IMR-90 (cell line): Measurements from ENCODE around the gene SERPINA6. TPM values are rescaled to one million over a fixed set of nuclear protein-coding genes. Genes with fewer than 3 reads are reported as not detected.

ENCODE experiments used
- ATAC-seq: fragments of 200-7000 bp; cut with Tn5 transposase; 2 replicates; pipeline ENCODE4 v1.9.1; 2020; ENCODE audit warnings: low read depth, mild to moderate bottlenecking, moderate library complexity
- BruUV-seq: library from RNA; stranded (reverse); fragments of 400-500 nt; replicated peaks from 2 replicates; lab custom pipeline; 2021; lab: Mats Ljungman, UMichigan
- CTCF ChIA-PET: fragments of 300-600 bp; formaldehyde crosslinking; extraction: SDS; loops from one replicate; lab custom pipeline; 2021; ENCODE audit warnings: antibody characterized with exemption; lab: Yijun Ruan, JAX
- POLR2A ChIA-PET: fragments of 300-600 bp; sonication (Branson Sonifier 250); formaldehyde crosslinking; loops from one replicate; lab custom pipeline; 2022; ENCODE audit warnings: antibody characterized with exemption; ENCODE audit not compliant: unreplicated experiment; lab: Charles Lee
- DNase-seq: peaks from one replicate; pipeline ENCODE4 v3.0.0; 2013
- H2AFZ ChIP-seq: replicated peaks from 2 replicates; pipeline ENCODE3; 2013; ENCODE audit warnings: low read length, mild to moderate bottlenecking; ENCODE audit not compliant: poor library complexity
- H2AK5ac ChIP-seq: 2 replicates; pipeline ENCODE4 v1.6.1; 2013; ENCODE audit warnings: low read depth, low read length, inconsistent platforms
- H2AK9ac ChIP-seq: replicated peaks from 2 replicates; pipeline ENCODE3; 2013; ENCODE audit warnings: mild to moderate bottlenecking, low read depth, low read length, moderate library complexity; ENCODE audit not compliant: poor library complexity
- H2BK120ac ChIP-seq: 2 replicates; pipeline ENCODE4 v1.6.1; 2013; ENCODE audit warnings: low read depth, low read length, inconsistent platforms
- H2BK15ac ChIP-seq: 3 replicates; pipeline ENCODE4 v1.6.1; 2013; ENCODE audit warnings: low read depth, low read length, inconsistent platforms
- H2BK20ac ChIP-seq: 2 replicates; pipeline ENCODE4 v1.6.1; 2013; ENCODE audit warnings: low read depth, mild to moderate bottlenecking, inconsistent platforms, low read length, moderate library complexity
- H2BK5ac ChIP-seq: 2 replicates; pipeline ENCODE4 v1.6.1; 2013; ENCODE audit warnings: mild to moderate bottlenecking, low read depth, low read length, inconsistent platforms; ENCODE audit not compliant: poor library complexity, severe bottlenecking
- H3K14ac ChIP-seq: replicated peaks from 2 replicates; pipeline ENCODE4 v1.6.1; 2013; ENCODE audit warnings: low read depth, low read length, inconsistent platforms
- H3K18ac ChIP-seq: 2 replicates; pipeline ENCODE4 v1.6.1; 2013; ENCODE audit warnings: low read depth, low read length, control low read depth
- H3K23ac ChIP-seq: 2 replicates; pipeline ENCODE4 v1.6.1; 2013; ENCODE audit warnings: low read depth, low read length, inconsistent platforms
- H3K27ac ChIP-seq: 2 replicates; pipeline ENCODE4 v1.5.1; 2013; ENCODE audit warnings: mild to moderate bottlenecking, control low read depth, low read length; ENCODE audit not compliant: insufficient read depth
- H3K27me3 ChIP-seq: 2 replicates; pipeline ENCODE4 v1.6.1; 2013; ENCODE audit warnings: low read length; ENCODE audit not compliant: control insufficient read depth, insufficient read depth
- H3K36me3 ChIP-seq: 2 replicates; pipeline ENCODE4 v1.6.1; 2013; ENCODE audit warnings: low read length, mixed read lengths; ENCODE audit not compliant: control insufficient read depth, insufficient read depth
- H3K4ac ChIP-seq: 2 replicates; pipeline ENCODE4 v1.6.1; 2013; ENCODE audit warnings: low read depth, low read length, inconsistent platforms
- H3K4me1 ChIP-seq: 2 replicates; pipeline ENCODE4 v1.6.1; 2013; ENCODE audit warnings: low read length, mixed read lengths; ENCODE audit not compliant: control insufficient read depth, insufficient read depth
- H3K4me2 ChIP-seq: 2 replicates; pipeline ENCODE4 v1.6.1; 2013; ENCODE audit warnings: low read depth, mild to moderate bottlenecking, control low read depth, low read length, moderate library complexity
- H3K4me3 ChIP-seq: 2 replicates; pipeline ENCODE4 v1.5.1; 2013; ENCODE audit warnings: low read depth, mild to moderate bottlenecking, control low read depth, low read length, moderate library complexity; ENCODE audit not compliant: insufficient read depth
- H3K56ac ChIP-seq: 2 replicates; pipeline ENCODE4 v1.6.1; 2013; ENCODE audit warnings: low read length, inconsistent platforms; ENCODE audit not compliant: insufficient read depth; ENCODE audit errors: extremely low read depth
- H3K79me1 ChIP-seq, 2 experiments: 2 replicates each; pipeline ENCODE4 v1.6.1; 2013; ENCODE audit warnings: low read length in 2 of 2, inconsistent platforms in 1 of 2, low read depth in 1 of 2
- H3K9ac ChIP-seq: 2 replicates; pipeline ENCODE4 v1.6.1; 2013; ENCODE audit warnings: low read depth, low read length, control low read depth
- H3K9me1 ChIP-seq: 2 replicates; pipeline ENCODE4 v1.6.1; 2013; ENCODE audit warnings: low read length, inconsistent platforms; ENCODE audit not compliant: insufficient read depth
- H3K9me3 ChIP-seq: 2 replicates; pipeline ENCODE4 v1.6.1; 2013; ENCODE audit warnings: low read length; ENCODE audit not compliant: control insufficient read depth, insufficient read depth
- H4K20me1 ChIP-seq: 2 replicates; pipeline ENCODE4 v1.6.1; 2013; ENCODE audit warnings: low read length, inconsistent platforms; ENCODE audit not compliant: insufficient read depth
- H4K5ac ChIP-seq: 2 replicates; pipeline ENCODE4 v1.6.1; 2013; ENCODE audit warnings: mild to moderate bottlenecking, low read depth, low read length, control low read depth
- H4K8ac ChIP-seq, 2 experiments: 2 replicates each; pipeline ENCODE4 v1.6.1; 2013; ENCODE audit warnings: low read depth in 2 of 2, low read length in 2 of 2, control low read depth in 1 of 2, inconsistent platforms in 1 of 2
- H4K91ac ChIP-seq: 2 replicates; pipeline ENCODE4 v1.6.1; 2013; ENCODE audit warnings: low read depth, low read length, inconsistent platforms; ENCODE audit not compliant: insufficient read depth
- BHLHE40 ChIP-seq: fragments of 150-350 bp; IDR thresholded peaks from 2 replicates; pipeline ENCODE4 v1.6.1; 2016; ENCODE audit warnings: mild to moderate bottlenecking, low read depth, low read length
- CEBPB ChIP-seq: IDR thresholded peaks from 2 replicates; pipeline ENCODE4 v1.6.1; 2012; ENCODE audit warnings: low read depth, low read length, improper control_type of control experiment
- CHD1 ChIP-seq: IDR thresholded peaks from 2 replicates; pipeline ENCODE4 v1.6.1; 2012; ENCODE audit warnings: low read depth, low read length, improper control_type of control experiment
- POLR2A ChIP-seq: IDR thresholded peaks from 2 replicates; pipeline ENCODE4 v1.6.1; 2012; ENCODE audit warnings: mild to moderate bottlenecking, low read depth, low read length
- RAD21 ChIP-seq: IDR thresholded peaks from 2 replicates; pipeline ENCODE4 v1.6.1; 2012; ENCODE audit warnings: low read length, improper control_type of control experiment
- RFX5 ChIP-seq: IDR thresholded peaks from 2 replicates; pipeline ENCODE4 v1.8.0; 2012; ENCODE audit warnings: low read depth, mild to moderate bottlenecking, low read length, moderate library complexity
- USF2 ChIP-seq: fragments of 150-350 bp; IDR thresholded peaks from 2 replicates; pipeline ENCODE4 v1.6.1; 2017; ENCODE audit warnings: mild to moderate bottlenecking, antibody characterized with exemption, low read length, low read depth
- WGBS, 2 experiments: methylation state at CpG; one replicate each; pipeline versions ENCODE4 v1.1.5 to v1.1.7; 2013; ENCODE audit warnings: missing lambda C conversion rate in 2 of 2; ENCODE audit not compliant: insufficient read length in 1 of 2; ENCODE audit errors: extremely low coverage in 2 of 2; 5-methylcytosine and 5-hydroxymethylcytosine counted together
- dilution Hi-C: fragments of 300-500 bp; cut with HindIII; formaldehyde crosslinking; loops from one replicate; pipeline ENCODE4 v1.14.3; 2018; ENCODE audit warnings: low sequenced_read_pairs; ENCODE audit not compliant: unreplicated experiment
- in situ Hi-C: fragments of 300-500 bp; cut with MboI; formaldehyde crosslinking; loops from 3 replicates; pipeline ENCODE4 v1.14.3; 2019; ENCODE audit warnings: low sequenced_read_pairs, inconsistent platforms, mixed read lengths
- intact Hi-C: fragments of 100-400 bp; cut with micrococcal nuclease; formaldehyde crosslinking; loops from 2 replicates; pipeline ENCODE4 v1.10.0; 2022
- polyA plus RNA-seq, 3 experiments: library from polyadenylated mRNA; depleted of rRNA; stranded (reverse); fragments of >200 nt; gene quantifications; 2 replicates each; pipeline ENCODE4 v1.2.3, GENCODE V29; 2012; ENCODE audit warnings: low replicate concordance in 1 of 3
- total RNA-seq: library from RNA; depleted of rRNA; stranded (reverse); fragments of >200 nt; gene quantifications from 2 replicates; pipeline ENCODE4 v1.2.3, GENCODE V29; 2012

The SERPINA6 gene
- total and polyA plus RNA-seq, 2 of the 4 experiments (the other 2 are of a cell fraction): not detected

DNA sequence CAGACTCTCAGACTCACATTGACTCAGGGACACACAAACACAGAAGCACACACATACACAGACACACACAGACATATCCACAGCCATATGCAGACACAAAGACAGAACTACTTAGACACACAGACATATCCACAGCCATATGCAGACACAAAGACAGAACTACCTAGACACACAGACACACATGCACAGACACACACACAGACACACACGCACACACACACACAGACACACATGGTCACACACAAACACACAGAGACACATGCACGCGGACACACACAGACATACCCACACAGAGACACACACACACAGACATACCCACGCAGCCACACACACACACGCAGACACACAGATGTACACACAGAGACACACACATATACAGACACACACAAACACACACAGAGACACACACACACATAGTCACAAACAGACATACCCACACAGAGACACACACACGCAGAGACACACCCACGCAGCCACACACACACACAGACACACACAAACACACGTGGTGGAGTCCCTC lies 39.5 kb upstream of the SERPINA6 start:
- H2BK5ac ChIP-seq: peak overlapping the region; percentile 39
- H4K91ac ChIP-seq: no peak overlapping the region
- H4K8ac ChIP-seq: no peak overlapping the region
- no peaks in the 10 kb centered on the region for H3K4me1 ChIP-seq
- H2AK5ac ChIP-seq: no peak overlapping the region; the same call in 1 of the 2 replicates
- H4K20me1 ChIP-seq: no peaks in the 10 kb centered on the region
- H3K9me1 ChIP-seq: 0 out of 2 replicates have a peak, but pooled peaks cover 4% of the 10 kb centered on the region
- dilution Hi-C loops (no loop called here), intact Hi-C loops (no loop called here), in situ Hi-C loops (no loop called here)
- ATAC-seq (no peak), DNase-seq (no peak)
- TF ChIP-seq CHD1: no peak
- TF ChIP-seq BHLHE40: no peak
- no peak for TF ChIP-seq CEBPB
- TF ChIP-seq RFX5: no peak
- no peak for TF ChIP-seq USF2
- TF ChIP-seq RAD21: no peak
- no peak for TF ChIP-seq POLR2A
- H3K9ac ChIP-seq: no peak overlapping the region
- ChIA-PET POLR2A (no interaction called here), CTCF (no interaction called here)
- no peak overlapping the region for H3K14ac ChIP-seq
- H2BK20ac ChIP-seq: no peak overlapping the region
- H3K4ac ChIP-seq: no peak overlapping the region
- no peaks in the 10 kb centered on the region; the same call in 1 of the 2 replicates for H3K27me3 ChIP-seq
- no peak overlapping the region for H3K27ac ChIP-seq
- no peak overlapping the region for H3K4me3 ChIP-seq
- no peak overlapping the region for H3K18ac ChIP-seq
- no peak overlapping the region for H4K5ac ChIP-seq
- H2BK120ac ChIP-seq: no peak overlapping the region
- no peak overlapping the region for H3K56ac ChIP-seq
- H3K4me2 ChIP-seq: no peak overlapping the region
- no peak overlapping the region for H2AK9ac ChIP-seq
- H3K9me3 ChIP-seq: no peaks in the 10 kb centered on the region
- no peak overlapping the region for H3K23ac ChIP-seq
- no peaks in the 10 kb centered on the region for H3K36me3 ChIP-seq
- H2AFZ ChIP-seq: no peak overlapping the region
- no TSS peak for BruUV-seq
- no peaks in the 10 kb centered on the region for H3K79me1 ChIP-seq
- no peak overlapping the region for H2BK15ac ChIP-seq
- WGBS, 2 experiments: 51% methylated on average over 3 of the region's 8 CpGs; no CpG with 5 or more reads in 1 of the 2 experiments
